ENCODE results near the gene STOML1. TPM values are rescaled to one million over a fixed set of nuclear protein-coding genes. Genes with fewer than 3 reads are reported as not detected.

Gene STOML1
- total RNA-seq, 1 experiment from 2014 or later: 5.4 TPM

DNA sequence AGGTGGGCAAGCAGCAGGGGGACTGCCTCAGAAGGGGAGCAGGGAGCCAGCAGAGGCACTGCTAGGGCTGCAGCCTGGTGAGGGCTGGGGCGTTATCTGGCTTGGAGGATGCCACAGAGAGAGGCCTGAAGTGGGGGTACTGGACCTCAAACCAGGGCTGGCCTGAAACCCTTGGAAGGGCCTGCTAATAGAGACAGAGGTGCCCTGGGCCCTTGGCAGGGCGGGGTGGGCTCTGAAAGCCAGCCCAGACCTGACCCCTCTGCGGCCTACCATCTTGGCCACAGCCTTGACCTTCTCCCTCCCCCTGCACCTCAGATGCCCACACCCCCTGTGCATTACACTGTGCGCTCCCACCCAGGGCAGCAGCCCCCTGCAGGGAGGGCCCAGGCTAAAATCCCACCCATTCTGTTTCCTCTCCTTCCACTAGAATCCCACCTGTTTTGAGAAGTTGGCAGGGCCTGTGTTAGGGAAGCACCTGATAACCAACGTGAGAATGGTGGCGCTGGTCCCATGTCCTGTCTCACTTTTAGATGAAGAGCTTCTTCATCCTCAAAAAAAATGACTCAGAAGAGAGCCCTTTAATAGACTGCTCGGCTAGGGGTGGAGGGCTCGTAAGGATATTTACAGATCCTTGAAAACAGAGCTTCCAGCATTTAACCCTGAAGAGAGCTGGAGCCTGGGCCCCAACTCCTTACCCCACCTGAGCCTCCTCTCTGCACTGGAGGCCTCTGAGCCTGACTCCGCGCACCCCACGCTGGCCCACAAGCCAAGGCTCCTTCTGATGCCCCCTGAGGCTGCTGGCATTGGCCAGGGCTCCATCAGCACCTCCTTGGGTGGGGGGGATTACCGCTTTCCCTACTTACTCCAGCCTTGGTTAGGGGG, 36.0 kb downstream of the STOML1 start (continued):
- TF ChIP-seq AFF4 (CRISPR knock-in tag; IDR thresholded peaks at IDR 0.05; ENCODE audit: borderline replicate concordance) (no peak), GRHL2 (CRISPR knock-in tag; IDR thresholded peaks at IDR 0.05; ENCODE audit: insufficient replicate concordance, severe bottlenecking) (no peak)

DNA sequence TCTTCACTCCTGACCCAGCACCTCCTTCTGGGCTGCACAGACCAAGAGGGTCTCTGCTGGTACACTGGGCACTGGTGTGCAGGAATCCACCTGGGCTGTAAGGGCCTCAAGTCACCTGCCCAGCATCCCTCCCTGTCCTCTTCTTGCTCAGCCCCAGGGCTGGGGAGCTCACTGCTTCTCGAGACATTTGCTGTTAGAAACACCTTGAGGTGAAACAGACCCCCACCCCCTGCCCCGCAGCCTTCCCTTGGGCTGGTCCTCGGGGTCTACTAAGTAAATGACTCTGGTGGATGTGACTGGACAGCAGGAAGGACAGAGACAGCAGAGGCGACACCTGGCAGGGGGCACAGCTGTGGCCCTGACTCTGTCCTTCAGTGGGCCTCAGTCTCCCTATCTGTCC, 36.8 kb downstream of the STOML1 start:
- DNase-seq (ENCODE audit: low spot score) (no peak), ATAC-seq (no peak)
- Mint-ChIP-seq H3K36me3 (no peaks in the 10 kb centered on the region), H3K4me3 (no peak overlapping the region), H3K9me3 (no peaks in the 10 kb centered on the region), H3K4me1 (peaks cover 10% of the 10 kb centered on the region), H3K27me3 (ENCODE audit: low read depth) (peaks cover 1% of the 10 kb centered on the region; the same call in 1 of the 2 replicates), H3K27ac (no peak overlapping the region)
- CTCF ChIA-PET: interaction anchor here (1.9 to 2.2 kb wide), 2 partner anchors 9 to 82 kb away, joined by 11 to 21 read pairs; no protein-coding TSS in a partner anchor
- TF ChIP-seq ZNF396 (CRISPR knock-in tag; IDR thresholded peaks at IDR 0.05; ENCODE audit: borderline replicate concordance) (no peak), IRF2 (CRISPR knock-in tag; IDR thresholded peaks at IDR 0.05; ENCODE audit: borderline replicate concordance, low read depth) (no peak), TCF7 (CRISPR knock-in tag; IDR thresholded peaks at IDR 0.05; ENCODE audit: low read depth) (no peak), ESRRA (CRISPR knock-in tag; IDR thresholded peaks at IDR 0.05; ENCODE audit: borderline replicate concordance) (no peak), OVOL2 (CRISPR knock-in tag; IDR thresholded peaks at IDR 0.05; ENCODE audit: borderline replicate concordance) (no peak)
- POLR2A ChIA-PET: no interaction called here

DNA sequence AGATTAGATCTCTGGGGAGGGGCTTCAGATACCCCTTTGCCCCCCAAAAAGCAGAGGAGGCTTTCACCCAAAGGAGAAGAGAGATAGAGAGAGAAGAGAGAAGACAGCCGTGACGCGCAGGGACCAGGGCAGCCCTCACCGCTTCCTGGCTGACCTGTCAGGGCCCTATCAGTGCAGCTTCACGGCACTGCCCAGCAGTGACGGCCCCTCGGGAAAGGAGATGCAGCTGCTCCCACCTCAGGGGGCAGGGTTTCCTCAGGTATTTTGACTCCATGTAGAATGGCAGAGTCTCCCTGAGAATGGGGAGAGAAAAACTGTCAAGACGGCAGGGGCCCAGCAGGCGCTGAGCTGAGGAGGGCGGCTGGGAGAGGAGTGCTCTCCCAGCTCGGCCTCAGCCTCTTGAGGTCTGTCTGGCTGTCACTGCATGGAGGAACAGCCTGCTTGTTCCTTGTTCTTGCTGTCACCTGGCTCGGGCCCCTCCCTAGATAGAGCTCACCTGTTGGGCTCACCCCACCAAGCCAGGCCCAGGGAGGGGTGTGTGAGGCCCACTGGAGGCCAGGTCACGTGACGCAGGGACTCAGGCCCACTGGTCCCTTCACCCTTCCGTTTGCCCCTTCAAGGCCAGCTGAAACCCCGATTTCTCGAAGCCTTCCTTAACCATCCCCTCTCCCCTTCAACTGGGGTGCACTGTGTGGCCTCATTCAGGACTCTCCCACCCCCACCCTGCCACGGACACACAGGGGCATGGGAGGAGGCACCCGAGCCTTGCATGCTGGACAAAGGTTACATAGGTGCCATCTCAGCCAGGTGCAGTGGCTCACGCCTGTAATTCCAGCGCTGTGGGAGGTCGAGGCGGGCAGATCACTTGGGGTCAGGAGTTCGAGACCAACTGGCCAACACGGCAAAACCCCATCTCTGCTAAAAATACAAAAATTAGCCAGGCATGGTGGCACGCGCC, 37.6 kb downstream of the STOML1 start:
- H3K4me1 Mint-ChIP-seq: peaks cover 10% of the 10 kb centered on the region
- POLR2A ChIA-PET: no interaction called here
- H3K9me3 Mint-ChIP-seq: no peaks in the 10 kb centered on the region
- H3K4me3 Mint-ChIP-seq: no peak overlapping the region
- ATAC-seq (no peak), DNase-seq (ENCODE audit: low spot score) (no peak)
- peak overlapping the region; percentile 57; the same call in 1 of the 2 replicates for H3K27ac Mint-ChIP-seq
- CTCF ChIA-PET: interaction anchor here (0.8 to 7.3 kb wide), 9 partner anchors 10 to 356 kb away, joined by 3 to 61 read pairs (median 6); partner anchors contain the start of gene LOXL1
- H3K27me3 Mint-ChIP-seq (ENCODE audit: low read depth): peaks cover 3% of the 10 kb centered on the region; the same call in 1 of the 2 replicates
- H3K36me3 Mint-ChIP-seq: no peaks in the 10 kb centered on the region
- TF ChIP-seq TP53 (CRISPR knock-in tag; IDR thresholded peaks at IDR 0.05): no peak
- TF ChIP-seq, protein P1, sequence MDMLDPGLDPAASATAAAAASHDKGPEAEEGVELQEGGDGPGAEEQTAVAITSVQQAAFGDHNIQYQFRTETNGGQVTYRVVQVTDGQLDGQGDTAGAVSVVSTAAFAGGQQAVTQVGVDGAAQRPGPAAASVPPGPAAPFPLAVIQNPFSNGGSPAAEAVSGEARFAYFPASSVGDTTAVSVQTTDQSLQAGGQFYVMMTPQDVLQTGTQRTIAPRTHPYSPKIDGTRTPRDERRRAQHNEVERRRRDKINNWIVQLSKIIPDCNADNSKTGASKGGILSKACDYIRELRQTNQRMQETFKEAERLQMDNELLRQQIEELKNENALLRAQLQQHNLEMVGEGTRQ (CRISPR knock-in tag; IDR thresholded peaks at IDR 0.05): peak; percentile 58

DNA sequence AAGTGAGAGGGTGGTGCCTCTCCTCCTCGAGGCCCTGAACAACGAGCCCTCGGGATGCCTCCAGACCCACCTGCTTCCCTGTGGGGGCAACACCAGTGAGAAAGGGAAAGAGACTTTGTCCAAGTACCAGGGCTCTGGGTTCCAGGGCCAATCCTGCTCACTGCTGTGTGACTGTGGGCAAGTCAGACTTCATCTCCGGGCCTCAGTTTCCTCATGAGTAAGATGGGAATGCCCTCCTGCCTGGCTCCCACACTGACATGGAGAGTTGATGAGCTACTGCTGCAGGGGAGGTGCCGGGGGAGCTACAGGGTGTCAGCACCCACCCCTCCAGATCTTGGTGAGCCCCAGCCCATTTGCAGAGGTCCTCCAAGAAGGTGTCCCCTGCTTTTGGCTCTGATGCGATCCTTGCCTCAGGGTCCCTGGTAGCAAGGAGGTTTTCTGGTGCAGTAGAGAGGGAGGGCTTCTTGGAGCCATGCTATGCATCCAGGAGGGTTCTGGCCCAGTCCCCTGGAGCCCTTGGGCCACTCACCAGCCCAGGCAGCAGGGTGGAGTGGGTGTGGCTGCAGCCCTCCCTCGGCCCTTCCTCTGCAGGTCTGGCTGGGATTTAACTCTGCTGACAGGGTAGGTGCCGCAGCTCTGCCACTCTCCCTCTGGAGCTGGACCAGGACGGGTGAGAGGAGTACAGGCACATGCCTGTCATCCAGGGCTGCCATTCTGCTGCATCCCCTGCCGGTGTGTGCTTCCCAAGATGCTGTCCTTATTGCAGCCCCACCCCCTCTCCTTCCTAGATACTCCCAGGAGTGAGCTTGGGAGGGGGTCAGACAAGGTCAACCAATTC, 39.0 kb downstream of the STOML1 start:
- H3K27ac Mint-ChIP-seq: no peak overlapping the region
- H3K9me3 Mint-ChIP-seq: no peaks in the 10 kb centered on the region
- no peaks in the 10 kb centered on the region for H3K36me3 Mint-ChIP-seq
- H3K4me3 Mint-ChIP-seq: no peak overlapping the region
- peaks cover 3% of the 10 kb centered on the region; the same call in 1 of the 2 replicates for H3K27me3 Mint-ChIP-seq (ENCODE audit: low read depth)
- POLR2A ChIA-PET: interaction anchor here (0.5 kb wide), 1 partner anchor 12 kb away, joined by 3 read pairs; no protein-coding TSS in a partner anchor
- ATAC-seq (no peak), DNase-seq (ENCODE audit: low spot score) (no peak)
- H3K4me1 Mint-ChIP-seq: peaks cover 10% of the 10 kb centered on the region
- TF ChIP-seq MXD4 (CRISPR knock-in tag; IDR thresholded peaks at IDR 0.05; ENCODE audit: borderline replicate concordance): no peak
- no peak for TF ChIP-seq ZMAT4 (CRISPR knock-in tag; IDR thresholded peaks at IDR 0.05)
- TF ChIP-seq ZNF317 (CRISPR knock-in tag; IDR thresholded peaks at IDR 0.05; ENCODE audit: borderline replicate concordance, low read depth): no peak
- TF ChIP-seq ESRRA (CRISPR knock-in tag; IDR thresholded peaks at IDR 0.05; ENCODE audit: borderline replicate concordance): no peak
- no peak for TF ChIP-seq GTF2I (CRISPR knock-in tag; conservative IDR thresholded peaks at IDR 0.05)
- CTCF ChIA-PET: interaction anchor here (1.5 to 7.3 kb wide), 6 partner anchors 20 to 84 kb away, joined by 6 to 61 read pairs (median 12); partner anchors contain the start of gene LOXL1

Measured in WTC11 (cell line).